Epithelial cell of proximal tubule (primary cell): ENCODE data around the gene HMCES. TPM values are rescaled to one million over a fixed set of nuclear protein-coding genes. Genes with fewer than 3 reads are reported as not detected.
"Not testable (repeated sequence)": the region's sequence is repeated elsewhere in the genome, so short reads cannot be mapped to it uniquely, and the experiment has no call there.

Source experiments
- DNase-seq: peaks from one replicate; pipeline ENCODE4 v3.0.0-alpha.2; 2011; ENCODE audit warnings: low read depth
- H3K4me3 ChIP-seq: 2 replicates; pipeline ENCODE4 v1.5.1; 2011; ENCODE audit warnings: low read depth, mild to moderate bottlenecking, low read length
- total RNA-seq: library from RNA; depleted of rRNA; stranded (reverse); fragments of >200 nt; gene quantifications from 2 replicates; pipeline ENCODE4 v1.2.3, GENCODE V29; 2015
- TF ChIP-seq, protein P1 (sequence below): conservative IDR thresholded peaks from 2 replicates; pipeline ENCODE4 v1.5.1; 2012; ENCODE audit warnings: low read depth, mild to moderate bottlenecking, low read length

Gene HMCES
- total RNA-seq, 1 donor from 2014 or later, result 40.3 TPM

DNA sequence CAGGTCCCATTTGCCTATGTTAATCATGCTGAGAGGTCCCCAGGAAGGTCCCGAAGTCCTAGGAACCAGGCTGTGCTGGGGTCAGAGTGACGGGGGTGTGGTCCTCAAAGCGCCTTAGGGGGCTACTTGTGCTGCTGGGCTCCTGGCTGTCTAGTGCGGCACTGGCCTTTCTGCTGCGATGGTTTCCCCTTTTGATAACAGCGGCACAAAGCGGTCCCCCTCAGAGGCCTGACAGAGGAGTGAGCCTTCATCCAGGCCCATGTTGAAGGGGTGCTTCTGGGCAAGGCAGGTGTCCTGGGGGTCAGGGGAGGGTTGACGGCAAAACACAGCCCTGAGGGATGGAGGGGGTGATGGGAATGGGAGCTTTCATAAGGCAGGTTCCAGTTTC is 68.8 kb downstream of the HMCES start:
- no peak overlapping the region for H3K4me3 ChIP-seq
- TF ChIP-seq, protein P1, sequence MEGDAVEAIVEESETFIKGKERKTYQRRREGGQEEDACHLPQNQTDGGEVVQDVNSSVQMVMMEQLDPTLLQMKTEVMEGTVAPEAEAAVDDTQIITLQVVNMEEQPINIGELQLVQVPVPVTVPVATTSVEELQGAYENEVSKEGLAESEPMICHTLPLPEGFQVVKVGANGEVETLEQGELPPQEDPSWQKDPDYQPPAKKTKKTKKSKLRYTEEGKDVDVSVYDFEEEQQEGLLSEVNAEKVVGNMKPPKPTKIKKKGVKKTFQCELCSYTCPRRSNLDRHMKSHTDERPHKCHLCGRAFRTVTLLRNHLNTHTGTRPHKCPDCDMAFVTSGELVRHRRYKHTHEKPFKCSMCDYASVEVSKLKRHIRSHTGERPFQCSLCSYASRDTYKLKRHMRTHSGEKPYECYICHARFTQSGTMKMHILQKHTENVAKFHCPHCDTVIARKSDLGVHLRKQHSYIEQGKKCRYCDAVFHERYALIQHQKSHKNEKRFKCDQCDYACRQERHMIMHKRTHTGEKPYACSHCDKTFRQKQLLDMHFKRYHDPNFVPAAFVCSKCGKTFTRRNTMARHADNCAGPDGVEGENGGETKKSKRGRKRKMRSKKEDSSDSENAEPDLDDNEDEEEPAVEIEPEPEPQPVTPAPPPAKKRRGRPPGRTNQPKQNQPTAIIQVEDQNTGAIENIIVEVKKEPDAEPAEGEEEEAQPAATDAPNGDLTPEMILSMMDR, result no peak
- DNase-seq, result no peak

DNA sequence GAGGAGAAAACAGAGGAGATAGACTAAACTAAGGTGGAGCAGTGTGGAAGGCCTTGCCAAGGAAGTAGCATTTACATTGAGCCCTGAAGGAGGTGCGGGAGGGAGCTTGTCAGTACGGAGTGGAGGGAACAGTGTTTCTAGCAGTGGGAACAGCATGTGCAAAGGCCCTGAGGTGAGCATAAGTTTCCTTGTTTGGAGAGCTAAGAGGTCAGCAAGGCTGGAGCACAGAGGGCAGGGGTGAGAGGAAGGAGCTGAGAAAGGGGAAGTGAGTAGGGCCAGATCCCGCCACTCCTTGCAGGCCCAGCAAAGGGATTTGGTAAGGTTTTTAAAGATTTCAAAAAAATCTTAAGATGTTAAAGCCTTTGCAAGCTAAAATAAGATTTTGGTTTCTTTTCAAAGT is 70.1 kb downstream of the HMCES start:
- TF ChIP-seq, protein P1, result no peak
- no peak overlapping the region for H3K4me3 ChIP-seq
- no peak for DNase-seq

DNA sequence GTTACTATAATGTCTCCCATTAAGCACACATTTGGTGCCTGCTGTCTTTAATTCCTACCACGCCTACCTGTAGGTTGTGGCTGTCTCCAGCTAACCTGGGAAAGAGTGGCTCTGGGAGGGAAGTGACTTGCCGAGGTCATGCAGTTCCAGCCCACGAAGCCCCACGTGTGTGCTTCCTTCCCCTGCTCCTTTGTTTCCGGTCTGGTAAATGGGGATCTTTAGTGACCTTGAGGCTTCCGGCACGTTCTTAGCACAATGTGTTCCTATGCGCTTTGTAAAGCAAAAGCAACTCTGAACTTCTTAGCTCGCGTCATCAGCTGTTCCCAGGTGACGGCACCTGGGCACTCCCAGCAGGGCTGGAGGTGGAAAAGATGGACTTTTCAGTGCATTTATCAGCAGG is 70.5 kb downstream of the HMCES start:
- H3K4me3 ChIP-seq, DNase-seq: not testable (repeated sequence)

DNA sequence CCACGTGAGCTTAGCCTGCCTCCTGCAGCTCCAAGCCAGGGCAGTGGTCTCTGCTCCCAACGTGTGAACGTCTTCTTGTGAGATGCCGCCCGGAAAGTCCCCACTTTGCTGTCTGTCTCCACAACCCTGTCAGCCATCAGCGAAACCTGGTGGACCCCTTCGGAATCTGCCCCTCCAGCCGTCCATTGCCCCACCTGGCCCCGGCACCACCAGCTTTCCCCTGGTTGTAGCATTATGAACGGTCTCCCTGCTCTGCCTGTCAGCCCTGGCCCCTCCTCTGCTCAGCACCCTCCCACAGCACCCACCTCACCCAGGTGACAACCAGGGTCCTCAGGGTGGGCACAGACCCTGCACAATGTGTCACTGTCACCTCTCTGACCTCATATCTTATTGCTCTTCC is 71.1 kb downstream of the HMCES start:
- DNase-seq, result no peak
- no peak overlapping the region for H3K4me3 ChIP-seq
- TF ChIP-seq, protein P1, result no peak

DNA sequence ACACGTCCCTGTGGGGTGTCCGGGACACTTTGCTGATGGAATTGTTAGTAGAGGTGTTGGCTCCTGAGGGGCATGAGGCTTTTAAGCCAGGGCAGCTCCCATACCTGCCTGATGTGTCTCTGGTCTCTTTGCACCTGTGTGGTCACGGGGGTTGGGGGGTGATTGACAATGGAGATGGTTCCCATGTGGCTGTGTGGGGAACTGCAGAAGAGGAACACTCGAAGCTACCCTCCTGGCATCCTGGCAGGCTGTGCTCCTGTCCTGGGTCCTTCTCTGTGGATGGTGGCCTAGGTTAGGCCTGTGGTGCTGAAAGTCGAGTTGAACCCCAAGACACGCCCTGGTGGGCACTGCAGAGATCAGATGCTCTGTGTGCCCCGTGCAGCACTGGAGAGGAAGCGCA is 73.4 kb downstream of the HMCES start:
- H3K4me3 ChIP-seq, result no peak overlapping the region
- DNase-seq, result no peak
- TF ChIP-seq, protein P1, result peak; percentile 36

DNA sequence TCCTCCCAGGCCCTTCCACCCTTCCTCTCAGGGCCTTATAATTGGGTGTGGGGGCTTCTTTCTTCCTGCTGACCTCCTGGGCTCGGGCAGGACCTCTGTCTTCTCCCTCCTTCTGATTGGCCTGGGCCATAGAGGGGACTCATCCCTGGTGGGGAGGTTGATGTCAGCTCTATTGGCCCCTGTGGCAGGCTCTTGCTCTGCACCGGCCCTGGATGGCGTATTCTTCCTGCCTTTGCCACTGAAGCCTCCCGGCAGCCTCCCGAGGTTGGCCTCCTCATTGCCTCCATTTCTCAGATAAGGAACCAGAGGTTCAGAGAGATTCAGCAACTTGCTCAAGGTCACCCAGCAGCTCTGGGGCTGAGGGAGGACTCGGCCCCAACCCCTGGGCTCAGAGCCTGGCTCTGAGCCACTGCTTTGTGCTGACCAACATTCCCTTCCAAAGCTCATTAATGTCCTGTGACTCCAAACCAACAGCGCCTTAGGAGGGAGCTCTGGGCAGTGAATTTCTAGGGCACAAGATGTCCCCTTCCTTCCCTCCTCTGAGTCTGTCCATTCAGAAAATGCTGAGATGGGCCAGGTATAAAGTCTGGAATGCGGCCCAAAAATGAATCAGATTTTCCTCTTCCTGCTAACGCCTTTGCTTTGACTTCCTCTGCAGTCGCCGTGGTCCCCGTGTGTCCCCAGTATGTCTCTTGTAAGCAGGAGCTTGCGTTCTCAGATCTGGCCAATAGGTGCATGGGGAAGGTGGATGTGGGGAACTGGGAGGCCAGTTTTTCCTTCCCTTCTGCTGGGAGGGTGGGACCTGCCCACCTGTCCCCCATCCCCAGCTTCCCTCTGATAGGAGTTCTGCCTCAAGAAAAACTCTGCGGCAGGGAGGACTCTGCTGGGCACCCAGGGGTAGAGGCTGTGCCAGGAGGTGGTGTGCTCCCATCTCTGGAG is 74.2 kb downstream of the HMCES start:
- no peak for DNase-seq
- TF ChIP-seq, protein P1, result no peak
- H3K4me3 ChIP-seq, result no peak overlapping the region

DNA sequence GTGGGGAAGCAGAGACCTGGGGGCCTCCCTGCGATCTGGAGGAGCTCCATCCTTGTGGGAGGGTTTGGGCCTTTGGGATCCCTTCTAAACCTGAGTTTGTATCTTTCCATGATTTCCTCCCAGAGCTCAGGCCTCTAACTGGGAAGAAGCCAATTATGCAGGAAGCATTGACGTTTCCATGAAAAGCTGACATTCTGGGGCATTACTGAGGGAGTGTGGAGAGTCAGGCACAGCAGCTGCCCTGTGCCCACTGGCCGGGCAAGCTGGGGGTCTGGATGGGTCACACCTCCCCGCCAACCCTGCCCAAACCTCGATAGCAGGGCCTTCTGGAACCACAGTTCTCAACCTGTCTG is 74.9 kb downstream of the HMCES start:
- no peak for DNase-seq
- TF ChIP-seq, protein P1, result no peak

More for the DNA sequence above, 74.9 kb downstream of the HMCES start:
- H3K4me3 ChIP-seq, result no peak overlapping the region

Other genes starting within 250 kb of the HMCES start
- not detected in 2 replicates for gene GP9, start 218.1 kb upstream of the HMCES start, total RNA-seq
- gene RAB43, start 157.1 kb upstream of the HMCES start, total RNA-seq, result 14.5 and 22.4 TPM in 2 replicates
- gene ISY1, start 117.8 kb upstream of the HMCES start, total RNA-seq, result 7.8 and 33.1 TPM in 2 replicates
- gene CNBP, start 95.0 kb upstream of the HMCES start, total RNA-seq, result 292 and 372 TPM in 2 replicates
- gene COPG1, start 29.3 kb upstream of the HMCES start, total RNA-seq, result 123 and 124 TPM in 2 replicates
- not detected in 2 replicates for gene EFCAB12, start 149.8 kb downstream of the HMCES start, total RNA-seq
- 25.2 and 25.7 TPM in 2 replicates for gene MBD4, start 161.1 kb downstream of the HMCES start, total RNA-seq
- 15.2 and 19.2 TPM in 2 replicates for gene IFT122, start 161.4 kb downstream of the HMCES start, total RNA-seq
- not detected in 2 replicates for gene RHO, start 249.8 kb downstream of the HMCES start, total RNA-seq